ENCODE measurements around the gene ADAM23.

ADAM23 gene

DNA sequence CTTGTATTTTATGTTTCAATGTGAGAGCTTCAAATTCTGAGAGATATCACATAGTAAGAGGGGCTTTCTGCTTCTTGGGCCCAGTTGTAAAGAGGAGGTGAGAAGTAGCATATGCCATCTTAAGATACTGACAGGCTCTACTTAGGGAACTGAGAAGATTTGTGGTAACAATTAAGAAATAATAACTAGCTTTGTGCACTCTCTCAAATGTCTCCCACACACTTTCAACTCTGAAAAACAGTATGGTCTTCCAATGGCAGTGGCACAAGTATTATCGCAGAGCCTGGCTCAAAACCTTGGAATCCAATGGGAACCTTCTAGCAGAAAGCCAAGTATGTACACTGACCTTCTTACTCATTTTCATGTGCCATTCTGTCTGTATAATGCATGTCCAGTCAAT is 118.6 kb downstream of the ADAM23 start:
- no peak overlapping the region for H3K27ac ChIP-seq

DNA sequence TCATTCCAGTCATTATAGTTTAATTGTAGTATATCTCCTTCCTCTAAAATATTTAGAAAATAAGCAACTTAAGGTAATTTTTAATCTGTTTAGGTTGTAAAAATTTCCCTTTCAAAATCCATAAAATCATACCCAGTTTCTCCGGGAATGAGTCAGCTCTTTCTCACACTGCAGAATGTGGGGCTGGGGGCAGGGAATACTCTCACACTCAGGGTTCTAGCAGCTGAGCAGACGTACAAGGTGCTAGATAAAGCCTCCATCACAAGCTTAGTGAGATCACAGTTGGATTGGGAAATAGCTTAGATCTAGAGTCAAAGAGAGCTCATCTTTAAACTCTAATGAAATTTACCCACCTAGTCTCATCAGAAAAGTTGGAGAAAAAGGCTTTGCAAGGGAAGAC is 119.0 kb downstream of the ADAM23 start:
- TF ChIP-seq ZFX (IDR thresholded peaks at IDR 0.05) = no peak
- TF ChIP-seq, protein P1, sequence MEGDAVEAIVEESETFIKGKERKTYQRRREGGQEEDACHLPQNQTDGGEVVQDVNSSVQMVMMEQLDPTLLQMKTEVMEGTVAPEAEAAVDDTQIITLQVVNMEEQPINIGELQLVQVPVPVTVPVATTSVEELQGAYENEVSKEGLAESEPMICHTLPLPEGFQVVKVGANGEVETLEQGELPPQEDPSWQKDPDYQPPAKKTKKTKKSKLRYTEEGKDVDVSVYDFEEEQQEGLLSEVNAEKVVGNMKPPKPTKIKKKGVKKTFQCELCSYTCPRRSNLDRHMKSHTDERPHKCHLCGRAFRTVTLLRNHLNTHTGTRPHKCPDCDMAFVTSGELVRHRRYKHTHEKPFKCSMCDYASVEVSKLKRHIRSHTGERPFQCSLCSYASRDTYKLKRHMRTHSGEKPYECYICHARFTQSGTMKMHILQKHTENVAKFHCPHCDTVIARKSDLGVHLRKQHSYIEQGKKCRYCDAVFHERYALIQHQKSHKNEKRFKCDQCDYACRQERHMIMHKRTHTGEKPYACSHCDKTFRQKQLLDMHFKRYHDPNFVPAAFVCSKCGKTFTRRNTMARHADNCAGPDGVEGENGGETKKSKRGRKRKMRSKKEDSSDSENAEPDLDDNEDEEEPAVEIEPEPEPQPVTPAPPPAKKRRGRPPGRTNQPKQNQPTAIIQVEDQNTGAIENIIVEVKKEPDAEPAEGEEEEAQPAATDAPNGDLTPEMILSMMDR (conservative IDR thresholded peaks at IDR 0.05) = no peak
- no peak overlapping the region for H3K27ac ChIP-seq

More for the DNA sequence above, 118.6 kb downstream of the ADAM23 start:
- TF ChIP-seq, protein P1 (conservative IDR thresholded peaks at IDR 0.05) = no peak
- TF ChIP-seq ZFX (IDR thresholded peaks at IDR 0.05) = no peak

DNA sequence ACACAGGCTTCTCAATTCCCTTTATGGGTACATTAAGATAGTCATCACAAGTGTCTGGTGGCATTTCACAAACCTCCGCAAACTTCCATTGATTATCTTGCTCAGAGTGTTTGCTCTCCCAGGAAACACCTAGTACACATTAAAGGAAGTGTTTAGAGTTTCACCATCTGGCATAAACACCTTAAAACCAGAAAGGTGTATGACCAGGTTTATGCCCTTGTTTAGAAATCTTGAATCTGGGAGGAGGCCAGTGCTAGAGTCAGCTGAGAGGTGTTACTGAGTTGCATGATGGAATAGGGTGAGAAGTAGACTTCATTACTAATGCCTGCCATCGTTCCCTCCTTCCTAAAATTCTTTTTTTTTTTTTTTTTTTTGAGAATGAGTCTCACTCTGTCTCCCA is 120.0 kb downstream of the ADAM23 start:
- H3K27ac ChIP-seq = no peak overlapping the region
- TF ChIP-seq, protein P1 (conservative IDR thresholded peaks at IDR 0.05) = no peak
- no peak for TF ChIP-seq ZFX (IDR thresholded peaks at IDR 0.05)

DNA sequence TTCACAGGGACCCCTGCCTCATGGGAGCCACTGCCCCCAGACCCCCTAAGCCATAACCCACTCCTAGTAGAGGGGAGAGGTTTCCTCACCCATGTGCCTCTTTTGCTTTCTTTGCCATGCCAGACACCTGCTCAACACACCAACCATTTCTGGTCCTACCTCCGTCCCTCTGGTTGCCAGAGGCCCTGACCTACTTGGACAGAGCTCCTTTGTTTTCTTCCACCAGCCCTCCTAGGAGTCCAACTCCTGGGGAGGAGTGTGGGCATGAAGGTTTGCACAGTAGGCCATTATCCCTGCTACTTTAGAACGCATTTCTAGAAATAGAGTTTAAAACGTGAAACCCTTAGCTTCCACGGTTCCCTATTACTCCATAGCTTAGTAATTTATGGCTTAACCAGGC is 122.3 kb downstream of the ADAM23 start:
- no peak for TF ChIP-seq ZFX (IDR thresholded peaks at IDR 0.05)
- TF ChIP-seq, protein P1 (conservative IDR thresholded peaks at IDR 0.05) = no peak

DNA sequence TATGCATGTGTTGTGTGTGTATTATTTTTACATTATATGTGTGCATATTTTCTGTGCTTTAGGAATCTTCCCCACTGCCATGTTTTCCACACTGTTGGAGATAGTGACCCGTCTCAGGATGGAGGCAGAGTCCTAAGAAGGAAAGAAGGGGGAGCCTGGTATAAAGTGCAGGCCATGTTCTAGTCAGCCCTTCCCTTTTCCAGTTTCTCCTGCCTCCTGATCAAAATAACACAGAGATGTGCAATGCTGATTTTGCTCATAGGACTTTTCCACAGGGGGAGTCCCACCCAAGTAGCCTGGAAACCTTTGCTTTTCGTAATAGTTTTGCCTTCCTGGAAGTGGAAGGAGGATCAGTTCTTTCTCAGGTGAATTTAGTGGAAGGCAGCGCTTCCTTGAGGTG is 126.1 kb downstream of the ADAM23 start:
- TF ChIP-seq, protein P1 (conservative IDR thresholded peaks at IDR 0.05) = no peak
- TF ChIP-seq ZFX (IDR thresholded peaks at IDR 0.05) = no peak
- H3K27ac ChIP-seq = no peak overlapping the region

More for the DNA sequence above, 122.3 kb downstream of the ADAM23 start:
- H3K27ac ChIP-seq = no peak overlapping the region

DNA sequence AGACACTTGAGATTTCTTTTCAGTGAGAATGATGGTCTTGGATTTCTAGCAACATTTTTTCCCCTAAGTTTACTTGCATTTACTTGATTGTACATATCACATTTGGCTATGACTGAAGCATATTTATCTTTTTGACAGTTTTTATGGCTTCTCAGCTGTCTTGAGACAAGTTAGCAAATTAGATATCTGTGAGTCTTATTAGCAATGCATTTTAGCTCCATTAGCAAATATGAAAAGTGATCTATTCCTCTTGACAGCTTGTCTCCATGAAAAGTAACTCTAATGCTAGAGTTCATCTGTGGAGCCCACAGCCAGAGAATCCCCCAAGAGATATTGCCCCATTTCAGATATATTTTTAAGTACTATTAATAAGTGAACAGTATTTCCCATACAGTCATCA is 126.9 kb downstream of the ADAM23 start:
- TF ChIP-seq, protein P1 (conservative IDR thresholded peaks at IDR 0.05) = no peak
- no peak for TF ChIP-seq ZFX (IDR thresholded peaks at IDR 0.05)
- no peak overlapping the region for H3K27ac ChIP-seq

DNA sequence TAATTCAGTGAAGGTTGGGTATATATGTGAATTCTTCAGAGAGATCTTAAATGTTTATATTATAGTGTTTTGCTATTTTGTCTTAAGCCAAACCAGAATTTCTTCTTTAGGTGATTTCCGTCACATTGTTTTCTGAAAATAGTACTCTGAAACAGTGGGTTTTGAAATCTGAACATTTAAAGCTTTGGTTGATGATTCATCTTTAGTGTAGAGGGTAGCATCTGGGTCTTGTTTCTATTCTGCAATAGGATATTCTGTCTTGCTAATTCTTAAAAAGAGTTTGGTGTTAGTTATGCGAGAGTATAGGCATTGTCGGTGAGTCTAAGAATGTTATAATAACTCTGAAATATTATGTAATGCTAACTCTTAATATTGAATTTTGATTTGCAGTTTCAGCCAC is 129.4 kb downstream of the ADAM23 start:
- no peak overlapping the region for H3K27ac ChIP-seq
- TF ChIP-seq ZFX (IDR thresholded peaks at IDR 0.05) = no peak
- TF ChIP-seq, protein P1 (conservative IDR thresholded peaks at IDR 0.05) = no peak
